HG03439 (cell line): ENCODE data around the gene CNTNAP5.

ENCODE experiments used
- ATAC-seq: cut with Tn5 transposase; IDR thresholded peaks from one replicate; pipeline ENCODE4 v1.9.1; 2021; ENCODE audit warnings: mild to moderate bottlenecking, moderate library complexity; ENCODE audit not compliant: unreplicated experiment

CNTNAP5 gene

DNA sequence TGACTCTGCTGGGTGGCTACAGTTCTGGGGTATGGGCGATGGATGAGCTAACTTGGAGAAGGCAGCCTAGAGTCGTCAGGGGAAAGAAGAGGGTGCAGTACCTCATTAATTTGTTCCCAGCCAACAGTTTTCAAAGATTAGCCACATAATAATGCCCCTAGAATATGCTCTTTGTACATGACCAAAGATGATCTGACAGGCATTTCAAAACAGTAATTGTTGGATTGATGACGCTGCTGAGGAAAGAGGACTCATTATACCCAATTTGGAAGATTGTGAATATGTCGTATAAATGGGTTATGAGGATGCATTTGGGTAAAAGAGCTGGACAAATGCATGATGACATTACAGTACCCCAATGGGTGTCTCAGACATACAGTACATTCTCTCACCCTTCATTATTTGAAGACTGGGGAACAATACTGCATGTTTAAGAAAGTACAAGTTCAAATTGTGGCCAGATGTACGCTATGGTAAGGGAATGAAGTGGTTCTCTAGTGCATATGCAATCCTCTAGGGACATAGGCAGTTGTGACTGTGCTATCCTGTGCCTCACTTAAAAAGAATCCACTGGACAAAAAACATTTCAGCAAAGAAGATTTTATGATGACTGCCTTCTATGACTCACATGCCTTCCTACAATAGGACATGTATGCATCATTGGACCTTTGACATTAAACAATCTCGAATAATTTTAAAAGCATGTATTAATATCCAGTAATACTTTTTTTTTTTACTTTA, 233.2 kb downstream of the CNTNAP5 start:
- no peak for ATAC-seq

GRCh38 chr2:124261456-124261855, 236.4 kb downstream of the CNTNAP5 start:
- no peak for ATAC-seq

GRCh38 chr2:124264551-124265091, 239.5 kb downstream of the CNTNAP5 start:
- ATAC-seq = no peak

GRCh38 chr2:124267794-124268193, 242.7 kb downstream of the CNTNAP5 start:
- no peak for ATAC-seq

GRCh38 chr2:124269348-124269747, 244.3 kb downstream of the CNTNAP5 start:
- no peak for ATAC-seq

DNA sequence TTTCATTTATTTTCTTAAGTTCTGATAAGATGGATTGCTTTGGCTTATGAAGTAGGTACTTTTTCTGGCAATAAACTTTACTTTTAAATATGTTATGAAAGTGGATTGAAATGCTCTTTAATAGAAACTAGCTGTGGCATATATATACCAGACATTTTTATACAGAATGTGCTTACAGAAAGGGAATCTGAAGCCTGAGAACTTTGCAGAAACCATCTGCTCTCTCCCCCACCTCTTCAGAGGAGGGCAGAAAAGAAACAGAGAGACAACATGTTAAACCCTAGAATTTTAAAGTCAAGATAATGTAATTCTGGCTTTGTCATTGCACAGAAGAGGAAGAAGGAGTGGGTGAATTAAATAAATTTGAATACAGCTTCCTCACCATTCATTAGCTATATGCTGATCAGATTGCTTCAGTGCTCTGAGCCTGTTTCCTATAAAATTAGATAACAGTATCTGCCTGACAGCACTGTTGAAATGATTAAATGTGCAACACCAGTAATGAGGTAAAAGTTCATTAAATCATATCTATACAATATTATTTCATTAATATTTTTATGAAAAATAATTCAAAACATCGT, 247.3 kb downstream of the CNTNAP5 start:
- no peak for ATAC-seq

GRCh38 chr2:124281541-124281940, 256.5 kb downstream of the CNTNAP5 start:
- ATAC-seq = no peak

DNA sequence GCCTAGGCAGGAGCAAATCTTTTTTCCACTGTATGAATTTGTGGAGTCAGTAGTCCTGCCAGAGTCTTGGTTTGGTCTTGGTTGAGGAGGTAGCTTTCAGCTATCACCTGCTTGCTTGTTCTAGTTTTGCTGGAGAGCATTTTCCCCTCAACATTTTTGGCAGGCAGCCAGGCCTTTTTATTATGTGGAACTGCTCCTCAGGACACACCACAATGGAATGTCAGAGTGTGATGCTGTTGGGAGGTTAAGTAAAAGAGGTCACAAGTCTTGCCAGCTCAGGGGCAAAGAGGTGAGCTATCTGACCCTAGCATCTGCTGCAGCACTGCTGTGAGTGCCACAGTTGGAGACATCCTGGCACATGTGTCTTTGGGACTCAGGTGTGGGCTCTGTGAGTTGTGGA, 258.0 kb downstream of the CNTNAP5 start:
- ATAC-seq = no peak

GRCh38 chr2:124286089-124286783, 261.1 kb downstream of the CNTNAP5 start:
- no peak for ATAC-seq

DNA sequence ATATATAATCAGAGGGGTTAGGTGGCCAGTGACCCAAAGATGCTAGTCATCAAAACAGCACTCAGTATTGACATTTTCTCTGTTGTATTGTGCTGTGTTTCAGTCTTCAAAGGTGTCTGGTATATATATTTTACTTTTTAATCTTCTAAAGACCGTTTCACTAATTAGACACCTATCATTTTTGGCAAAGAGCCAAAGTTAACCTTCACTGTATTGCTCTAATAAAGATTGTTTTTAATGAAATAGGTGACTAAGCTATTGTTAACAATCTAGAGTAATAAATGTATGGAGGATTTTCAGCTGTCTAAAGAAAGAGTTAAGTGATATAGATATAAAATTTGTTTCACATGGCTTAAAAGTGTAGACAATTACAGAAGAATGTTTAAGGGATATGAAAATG, 264.0 kb downstream of the CNTNAP5 start:
- no peak for ATAC-seq

GRCh38 chr2:124289615-124290014, 264.5 kb downstream of the CNTNAP5 start:
- no peak for ATAC-seq

DNA sequence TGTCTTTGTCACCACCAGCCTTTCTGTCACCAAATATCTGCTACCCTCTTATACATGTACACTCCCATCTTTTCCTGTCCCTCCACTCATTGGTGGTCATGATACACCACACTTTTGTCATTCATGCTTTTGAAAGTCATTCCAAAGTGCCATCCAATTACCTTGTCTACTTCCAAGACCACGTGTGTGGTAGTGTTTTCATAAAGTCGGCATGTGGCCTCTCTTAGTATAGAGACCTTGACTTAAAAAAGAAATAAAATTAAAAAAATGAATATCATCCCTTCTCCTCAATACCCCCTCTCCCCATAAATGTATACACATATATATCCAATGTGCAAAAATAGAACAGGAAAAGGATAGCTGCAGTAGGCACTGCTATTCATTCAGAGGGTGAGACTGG, 271.4 kb downstream of the CNTNAP5 start:
- no peak for ATAC-seq

- ATAC-seq = no peak
Measured at GRCh38 chr2:124301915-124302314, 276.8 kb downstream of the CNTNAP5 start.

DNA sequence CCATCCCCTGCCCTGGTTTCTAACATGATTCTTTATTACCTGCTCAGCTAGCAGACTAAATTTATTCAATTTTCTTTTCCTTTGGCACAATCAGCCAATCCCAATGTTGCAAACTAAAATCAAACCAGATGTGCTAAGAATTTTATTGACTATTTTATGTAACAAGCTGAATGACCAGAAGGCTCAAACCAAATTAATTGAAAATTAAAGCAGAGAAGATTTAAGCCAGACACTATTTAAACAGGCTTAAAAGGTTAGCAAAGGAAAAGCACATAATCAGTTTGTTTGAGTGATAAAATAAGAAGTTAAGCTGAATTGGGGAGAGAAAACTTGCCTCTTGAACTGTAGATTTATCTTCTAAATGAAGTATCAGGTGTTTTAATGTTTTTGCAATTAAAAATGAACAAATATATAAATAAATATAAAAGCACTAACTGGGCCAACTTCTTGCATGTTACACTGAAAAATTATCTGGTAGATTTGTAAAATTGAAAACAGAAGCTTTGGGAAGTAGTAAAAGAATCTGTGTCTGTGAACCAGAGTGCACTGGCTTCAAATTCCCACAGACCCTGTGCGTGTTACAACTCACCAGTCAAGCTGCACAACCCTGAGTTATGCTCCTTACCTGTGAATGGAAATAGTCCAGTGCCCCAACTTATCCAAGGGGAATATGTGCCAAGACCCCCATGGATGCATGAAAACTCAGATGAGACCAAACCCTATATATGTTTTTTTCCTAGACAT, 283.4 kb downstream of the CNTNAP5 start:
- no peak for ATAC-seq

DNA sequence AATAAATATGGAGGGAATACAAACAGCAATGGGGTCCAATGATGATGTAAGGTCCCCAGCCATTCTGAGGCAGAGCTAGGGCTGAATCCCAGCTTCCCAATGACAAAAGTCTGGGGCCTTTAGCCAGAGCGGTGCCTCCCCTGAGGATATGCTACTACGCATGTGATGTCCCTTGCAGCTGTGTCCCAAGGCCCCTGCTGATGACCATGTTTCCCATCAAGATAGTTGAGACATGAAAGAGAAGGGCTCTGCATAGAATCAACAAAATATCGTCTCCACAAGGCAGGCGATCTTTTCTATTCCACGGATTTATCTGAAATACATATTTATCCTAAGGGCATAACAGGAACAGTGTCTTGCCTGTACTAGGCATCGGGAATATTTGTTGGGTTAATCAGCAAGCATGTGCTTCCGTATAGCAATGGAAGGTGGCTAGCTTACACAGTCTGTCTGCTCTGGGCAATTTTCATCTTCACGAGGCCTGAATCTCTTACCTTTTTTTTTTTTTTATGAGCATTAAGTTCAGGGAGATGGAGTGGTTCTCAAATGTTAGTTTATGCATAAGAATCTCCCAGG, 284.6 kb downstream of the CNTNAP5 start:
- ATAC-seq = no peak

- no peak for ATAC-seq
Measured at GRCh38 chr2:124310671-124311070, 285.6 kb downstream of the CNTNAP5 start.

DNA sequence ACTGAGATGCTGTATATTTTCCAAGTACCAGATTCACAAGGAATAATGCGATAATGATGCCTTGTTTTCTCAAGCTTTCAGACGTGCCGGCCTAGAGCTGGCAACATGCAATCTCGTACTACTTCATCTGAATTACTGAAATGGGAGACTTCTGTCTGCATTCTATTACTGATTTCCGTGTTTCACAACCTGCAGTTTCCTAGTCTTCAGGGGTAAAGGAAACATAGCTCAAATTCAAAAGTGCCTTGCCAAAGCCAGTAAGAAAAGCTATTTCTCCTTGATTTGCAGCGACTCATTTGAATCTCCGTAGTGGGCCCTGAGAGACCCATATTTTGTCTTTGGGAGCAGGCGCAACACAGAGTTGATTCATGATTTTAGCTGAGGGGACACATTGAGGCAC, 289.0 kb downstream of the CNTNAP5 start:
- no peak for ATAC-seq

GRCh38 chr2:124315221-124315880, 290.3 kb downstream of the CNTNAP5 start:
- no peak for ATAC-seq

DNA sequence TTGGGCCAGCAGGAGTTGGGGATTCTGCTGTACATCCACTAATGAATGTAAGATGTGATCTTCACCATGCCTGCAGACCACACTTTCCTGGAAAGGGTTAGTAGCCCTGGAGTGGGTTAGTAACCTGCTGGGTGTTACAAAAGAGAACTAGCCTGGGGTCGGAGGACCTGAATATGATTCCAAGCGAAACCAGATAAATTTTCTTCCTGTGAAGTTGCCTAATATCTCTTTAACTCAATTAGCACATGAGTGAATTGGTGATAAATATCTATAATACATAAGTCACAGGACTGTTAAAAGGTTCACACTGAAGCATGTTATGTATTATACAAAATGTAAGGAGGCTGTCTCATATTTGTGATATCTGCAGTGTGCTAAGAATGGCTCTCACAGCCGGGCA, 291.0 kb downstream of the CNTNAP5 start:
- ATAC-seq = no peak

- ATAC-seq = no peak
Measured at GRCh38 chr2:124316881-124317605, 292.0 kb downstream of the CNTNAP5 start.
